SK-N-MC (cell line): Measurements from ENCODE around the gene SCAPER.

Experiments
- EZH2 ChIP-seq: fragments of 200-600 bp; sonication (generic); IDR thresholded peaks from one replicate; pipeline ENCODE4 v1.6.1; 2017; ENCODE audit warnings: antibody characterized with exemption
- POLR2AphosphoS5 ChIP-seq: IDR thresholded peaks from 2 replicates; pipeline ENCODE4 v1.6.1; 2012; ENCODE audit warnings: mild to moderate bottlenecking, low read depth, low read length, borderline replicate concordance

DNA sequence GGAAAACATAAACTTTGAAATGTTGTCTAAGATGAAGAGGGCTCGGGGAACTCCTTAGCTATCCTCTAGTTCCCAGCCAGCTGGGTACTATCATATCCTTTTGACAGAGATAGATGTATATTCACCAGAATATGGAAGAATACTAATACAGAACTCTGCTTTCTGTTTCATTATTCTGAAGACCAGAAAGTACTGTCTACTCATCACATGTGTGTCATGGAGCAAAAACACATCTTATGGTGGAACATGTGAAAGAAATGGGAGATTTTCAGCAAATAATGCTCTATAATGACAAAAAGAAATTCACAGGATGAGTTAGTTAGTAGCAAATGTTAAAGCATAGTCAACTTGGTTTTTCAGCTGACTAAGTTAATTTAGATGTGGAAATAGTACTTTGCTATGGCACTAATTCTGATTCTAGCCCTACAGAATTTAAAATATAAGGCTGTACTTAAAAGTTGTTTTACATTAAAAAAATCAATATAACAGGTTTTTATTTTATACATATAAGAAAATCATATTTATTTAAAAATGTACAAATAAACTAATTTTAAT is 552.0 kb downstream of the SCAPER start:
- TF ChIP-seq POLR2AphosphoS5 (no peak), EZH2 (no peak)
